ENCODE results near the gene HDAC5. TPM values are rescaled to one million over a fixed set of nuclear protein-coding genes. Genes with fewer than 3 reads are reported as not detected.
A peak's percentile ranks its signal among the peaks of the same experiment; 100 is the strongest.

HDAC5 gene
- total RNA-seq, 1 donor from 2014 or later, result 51.2 TPM

- Mint-ChIP-seq H3K27me3 (ENCODE audit: low read depth) (no peaks in the 10 kb centered on the region), H3K4me3 (ENCODE audit: unreplicated experiment) (no peak overlapping the region), H3K27ac (ENCODE audit: unreplicated experiment) (peak overlapping the region; percentile 57), H3K36me3 (ENCODE audit: low read depth) (peaks cover 22% of the 10 kb centered on the region), H3K9me3 (ENCODE audit: low read depth) (no peaks in the 10 kb centered on the region), H3K4me1 (ENCODE audit: low read depth) (peaks cover 9% of the 10 kb centered on the region)
- no peak for TF ChIP-seq CTCF (IDR thresholded peaks at IDR 0.05)
- DNase-seq (ENCODE audit: low spot score), result no peak
These were observed 41.0 kb downstream of the HDAC5 start for GRCh38 chr17:44082256-44082927.

GRCh38 chr17:44081681-44082080 lies 41.8 kb downstream of the HDAC5 start:
- no peak for DNase-seq (ENCODE audit: low spot score)
- H3K9me3 Mint-ChIP-seq (ENCODE audit: low read depth), result no peaks in the 10 kb centered on the region
- H3K27me3 Mint-ChIP-seq (ENCODE audit: low read depth), result no peaks in the 10 kb centered on the region
- TF ChIP-seq CTCF (IDR thresholded peaks at IDR 0.05), result no peak
- H3K36me3 Mint-ChIP-seq (ENCODE audit: low read depth), result peaks cover 22% of the 10 kb centered on the region
- H3K4me3 Mint-ChIP-seq (ENCODE audit: unreplicated experiment), result no peak overlapping the region
- H3K27ac Mint-ChIP-seq (ENCODE audit: unreplicated experiment), result peak overlapping the region; percentile 61
- H3K4me1 Mint-ChIP-seq (ENCODE audit: low read depth), result peaks cover 2% of the 10 kb centered on the region

- no peak for TF ChIP-seq CTCF (IDR thresholded peaks at IDR 0.05)
- Mint-ChIP-seq H3K27ac (ENCODE audit: unreplicated experiment) (peak overlapping the region; percentile 15), H3K36me3 (ENCODE audit: low read depth) (peaks cover 26% of the 10 kb centered on the region)
These were observed 43.3 kb downstream of the HDAC5 start for GRCh38 chr17:44079877-44080821.

GRCh38 chr17:44078412-44078811 lies 45.0 kb downstream of the HDAC5 start:
- H3K27ac Mint-ChIP-seq (ENCODE audit: unreplicated experiment), result no peak overlapping the region
- H3K9me3 Mint-ChIP-seq (ENCODE audit: low read depth), result no peaks in the 10 kb centered on the region
- DNase-seq (ENCODE audit: low spot score), result no peak
- H3K4me3 Mint-ChIP-seq (ENCODE audit: unreplicated experiment), result no peak overlapping the region
- TF ChIP-seq CTCF (IDR thresholded peaks at IDR 0.05), result no peak
- H3K27me3 Mint-ChIP-seq (ENCODE audit: low read depth), result no peaks in the 10 kb centered on the region
- H3K4me1 Mint-ChIP-seq (ENCODE audit: low read depth), result no peaks in the 10 kb centered on the region
- H3K36me3 Mint-ChIP-seq (ENCODE audit: low read depth), result peaks cover 26% of the 10 kb centered on the region

More at GRCh38 chr17:44079877-44080821, 43.3 kb downstream of the HDAC5 start:
- Mint-ChIP-seq H3K9me3 (ENCODE audit: low read depth) (no peaks in the 10 kb centered on the region), H3K4me3 (ENCODE audit: unreplicated experiment) (no peak overlapping the region), H3K4me1 (ENCODE audit: low read depth) (no peaks in the 10 kb centered on the region), H3K27me3 (ENCODE audit: low read depth) (no peaks in the 10 kb centered on the region)
- no peak for DNase-seq (ENCODE audit: low spot score)

GRCh38 chr17:44077595-44077909 lies 45.9 kb downstream of the HDAC5 start:
- no peak for DNase-seq (ENCODE audit: low spot score)
- no peak overlapping the region for H3K27ac Mint-ChIP-seq (ENCODE audit: unreplicated experiment)

More at GRCh38 chr17:44077595-44077909, 45.9 kb downstream of the HDAC5 start:
- Mint-ChIP-seq H3K4me3 (ENCODE audit: unreplicated experiment) (no peak overlapping the region), H3K4me1 (ENCODE audit: low read depth) (peaks cover 4% of the 10 kb centered on the region), H3K9me3 (ENCODE audit: low read depth) (no peaks in the 10 kb centered on the region), H3K36me3 (ENCODE audit: low read depth) (peaks cover 22% of the 10 kb centered on the region), H3K27me3 (ENCODE audit: low read depth) (no peaks in the 10 kb centered on the region)
- TF ChIP-seq CTCF (IDR thresholded peaks at IDR 0.05), result no peak
